HG03565 (cell line): Measurements from ENCODE around the gene MS4A18.

Source experiments
- ATAC-seq: cut with Tn5 transposase; IDR thresholded peaks from one replicate; pipeline ENCODE4 v1.9.1; 2021; ENCODE audit warnings: mild to moderate bottlenecking, moderate library complexity; ENCODE audit not compliant: unreplicated experiment

The MS4A18 gene

DNA sequence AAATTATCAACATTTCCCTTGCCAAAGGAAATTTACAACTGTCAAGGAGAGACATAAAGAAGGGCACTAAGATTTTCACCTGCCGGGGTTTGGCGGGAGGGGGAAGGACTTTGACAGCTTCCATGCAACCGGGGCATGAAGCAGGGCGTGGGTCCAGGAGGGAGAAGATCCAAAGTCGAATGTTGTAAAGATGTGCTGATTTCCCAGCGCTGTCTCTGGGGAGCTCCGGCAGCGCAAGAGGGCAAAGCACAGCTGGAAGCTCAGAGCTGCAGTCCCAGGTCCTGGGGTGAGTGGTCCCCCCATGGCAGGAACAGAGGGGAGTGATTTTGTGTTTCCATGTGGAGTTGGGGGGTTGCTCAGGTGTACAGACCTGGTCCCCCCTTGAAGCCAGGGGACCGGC is 60.6 kb downstream of the MS4A18 start, which contains the start of gene MS4A10:
TSS of gene MS4A10 (plus strand) at position 198 of the 400 bp plus-strand sequence. CDS start 5,003 bp downstream, outside the sequence.
- ATAC-seq: no peak

- no peak for ATAC-seq
These were observed 61.4 kb downstream of the MS4A18 start for GRCh38 chr11:60785806-60786361.

GRCh38 chr11:60786811-60787567 is 62.5 kb downstream of the MS4A18 start:
- no peak for ATAC-seq

GRCh38 chr11:60788401-60789125 is 64.0 kb downstream of the MS4A18 start:
- ATAC-seq: no peak

DNA sequence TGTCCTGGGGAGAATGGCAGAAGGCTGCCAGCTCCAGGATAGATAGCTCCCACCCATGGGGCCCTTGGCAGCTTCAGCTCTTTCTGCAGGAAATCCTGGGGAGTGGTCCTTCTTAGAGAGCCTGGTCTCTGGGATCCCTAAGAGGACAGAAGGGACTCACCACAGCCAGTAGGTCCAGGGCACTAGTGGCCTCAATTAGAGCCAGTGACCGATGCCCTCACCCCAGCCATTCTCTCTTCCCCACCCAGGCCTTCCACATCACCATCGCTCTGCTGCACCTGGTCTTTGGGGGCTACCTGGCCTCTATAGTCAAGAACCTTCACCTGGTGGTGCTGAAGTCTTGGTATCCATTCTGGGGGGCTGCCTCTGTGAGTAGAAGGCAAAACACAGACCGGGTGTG is 66.2 kb downstream of the MS4A18 start:
- ATAC-seq: no peak

GRCh38 chr11:60791153-60791933 is 66.8 kb downstream of the MS4A18 start:
- no peak for ATAC-seq

- no peak for ATAC-seq
These were observed 68.0 kb downstream of the MS4A18 start for GRCh38 chr11:60792521-60792920.
